Gastrocnemius medialis (tissue), 4 donors: ENCODE results near the gene TMEM115. TPM values are rescaled to one million over a fixed set of nuclear protein-coding genes. Genes with fewer than 3 reads are reported as not detected.

Source experiments
- ATAC-seq, 2 donors: fragments of 150-250 bp; one replicate each; pipeline ENCODE4 v1.9.1; 2016
- DNase-seq, 2 donors: peaks; one replicate each; pipeline ENCODE4 v3.0.0-alpha.2; 2019
- H3K27ac ChIP-seq, 4 donors: fragments of 200-600 bp; sonication (generic); 1 replicate in 1 of 4; 2 replicates in 3 of 4; pipeline ENCODE4 v1.5.1; 2016 to 2018; ENCODE audit warnings: mild to moderate bottlenecking in 2 of 4, moderate library complexity in 1 of 4
- H3K27me3 ChIP-seq, 3 donors: fragments of 200-600 bp; sonication (generic) in 2 of 3; 1 replicate in 1 of 3; 2 replicates in 2 of 3; pipeline versions ENCODE4 v1.5.1 to v1.6.0; 2016 to 2019; ENCODE audit warnings: mild to moderate bottlenecking in 1 of 3, moderate library complexity in 1 of 3
- H3K36me3 ChIP-seq, 2 donors: fragments of 200-600 bp; sonication (generic) in 1 of 2; one replicate each; pipeline ENCODE4 v1.5.1; 2017 to 2018
- H3K4me1 ChIP-seq, 2 donors: fragments of 200-600 bp; sonication (generic) in 1 of 2; one replicate each; pipeline ENCODE4 v1.5.1; 2016 to 2017; ENCODE audit warnings: mild to moderate bottlenecking in 2 of 2
- H3K4me3 ChIP-seq, 4 donors: fragments of 200-600 bp; sonication (generic) in 3 of 4; 1 replicate in 1 of 4; 2 replicates in 3 of 4; pipeline ENCODE4 v1.5.1; 2016 to 2019; ENCODE audit warnings: mild to moderate bottlenecking in 2 of 4
- H3K9me3 ChIP-seq, 3 donors: fragments of 200-600 bp; sonication (generic) in 2 of 3; 1 replicate in 1 of 3; 2 replicates in 2 of 3; pipeline ENCODE4 v1.5.1; 2016 to 2019
- CTCF ChIP-seq, 5 experiments: fragments of 450-650 bp in 3 of 5; fragments of 200-600 bp in 2 of 5; sonication (generic) in 2 of 5; IDR thresholded peaks in 4 of 5; conservative IDR thresholded peaks in 1 of 5; 1 replicate in 4 of 5; 2 replicates in 1 of 5; pipeline ENCODE4 v1.5.1; 2016 to 2019; ENCODE audit warnings: antibody characterized with exemption in 5 of 5, mild to moderate bottlenecking in 3 of 5, moderate library complexity in 3 of 5
- POLR2A ChIP-seq, 2 donors: fragments of 450-650 bp; IDR thresholded peaks; one replicate each; pipeline ENCODE4 v1.6.1; 2017; ENCODE audit warnings: antibody characterized with exemption in 2 of 2, mild to moderate bottlenecking in 2 of 2, moderate library complexity in 2 of 2
- in situ Hi-C, 4 donors: fragments of 200-750 bp; cut with MboI; loops; one replicate each; pipeline versions ENCODE4 v1.15.0 to v1.8.0; 2017; ENCODE audit warnings: low sequenced_read_pairs in 4 of 4
- intact Hi-C: fragments of 100-400 bp; cut with DNase I; formaldehyde crosslinking; loops from one replicate; pipeline ENCODE4 v1.15.1; 2023; ENCODE audit warnings: low total_unique reads
- total RNA-seq, 4 donors: library from RNA; depleted of rRNA; stranded (reverse); fragments of >200 nt; gene quantifications; one replicate each; pipeline versions ENCODE4 v1.1.0 to v1.2.3, GENCODE V29; 2016

The TMEM115 gene
- total RNA-seq, 4 donors from 2014 or later = 26.9 to 57.8 (median 42.3) TPM

- Histone ChIP-seq H3K36me3 (no peaks in the 10 kb centered on the region), H3K4me3 (no peak overlapping the region), H3K9me3 (no peaks in the 10 kb centered on the region), H3K27ac (no peak overlapping the region), H3K27me3 (no peaks in the 10 kb centered on the region), H3K4me1 (no peaks in the 10 kb centered on the region)
- DNase-seq (no peak), ATAC-seq (no peak)
- in situ Hi-C loops (loop anchor here in 1 of 4 donors (25.0 kb wide), 1 partner anchor 167 kb away; no protein-coding TSS in a partner anchor), intact Hi-C loops (no loop called here)
- TF ChIP-seq POLR2A (IDR thresholded peaks at IDR 0.05) (no peak), CTCF (IDR thresholded peaks at IDR 0.05 in 4 of 5, conservative IDR thresholded peaks at IDR 0.05 in 1 of 5) (no peak)
These were observed 11.3 kb upstream of the TMEM115 start for GRCh38 chr3:50370594-50370993.

DNA sequence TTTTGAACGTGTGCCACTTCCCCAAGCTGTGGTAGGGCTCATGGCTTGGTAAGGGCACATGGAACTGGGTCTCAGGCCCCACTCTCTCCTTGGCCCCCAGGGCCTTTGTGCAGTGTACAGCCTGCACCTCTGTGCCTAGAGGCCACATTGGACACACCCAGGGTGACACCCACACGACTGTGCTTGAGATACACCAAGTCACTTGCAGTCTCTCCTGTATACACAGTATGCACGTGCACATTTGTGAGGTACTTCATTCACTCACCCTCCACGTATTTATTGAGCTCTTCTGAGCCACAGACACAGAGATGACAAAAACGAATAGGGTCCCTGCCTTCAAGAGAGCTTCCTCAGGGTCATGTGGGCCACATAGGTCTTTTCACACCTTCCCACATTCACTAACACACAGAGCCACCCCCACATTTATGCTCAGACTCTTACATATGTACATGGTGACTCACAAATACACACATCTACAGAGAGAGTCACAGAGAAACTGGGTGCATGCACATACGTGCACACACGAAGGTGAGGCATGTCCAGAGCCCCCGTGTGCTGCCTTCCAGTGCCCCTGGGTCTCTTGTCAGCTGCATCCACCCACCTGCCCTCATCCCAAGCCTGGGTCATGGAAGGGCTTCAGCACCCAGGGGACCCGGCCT is 9.8 kb upstream of the TMEM115 start:
- Histone ChIP-seq H3K27ac (no peak overlapping the region), H3K9me3 (no peaks in the 10 kb centered on the region), H3K27me3 (no peaks in the 10 kb centered on the region), H3K36me3 (no peaks in the 10 kb centered on the region), H3K4me3 (no peak overlapping the region), H3K4me1 (peaks cover 0 to 5% of the 10 kb centered on the region in 2 donors)
- intact Hi-C loops = no loop called here
- in situ Hi-C loops = loop anchor here in 1 of 4 donors (25.0 kb wide), 1 partner anchor 168 kb away; no protein-coding TSS in a partner anchor
- TF ChIP-seq POLR2A (IDR thresholded peaks at IDR 0.05) (no peak), CTCF (IDR thresholded peaks at IDR 0.05 in 4 of 5, conservative IDR thresholded peaks at IDR 0.05 in 1 of 5) (no peak)
- DNase-seq = no peak
- ATAC-seq = no peak

DNA sequence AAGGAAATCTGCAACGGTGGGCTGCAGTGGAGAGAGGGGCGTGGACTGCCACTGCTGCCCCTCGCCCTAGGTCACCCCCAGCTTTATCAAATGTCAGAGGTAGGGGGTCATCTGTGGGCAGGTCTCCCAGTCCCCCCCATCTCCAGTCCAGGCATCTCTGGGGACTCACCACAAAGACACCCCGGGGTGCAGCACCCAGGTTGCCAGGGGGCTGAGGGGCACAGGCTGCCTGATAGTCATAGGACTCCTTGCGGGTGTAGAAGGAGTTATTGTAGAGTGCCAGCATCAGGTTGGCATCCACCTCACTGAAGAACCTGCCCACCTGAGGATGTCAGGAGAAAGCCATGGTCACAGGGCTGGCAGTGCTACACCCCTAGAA is 6.5 kb upstream of the TMEM115 start:
- H3K9me3 ChIP-seq = no peaks in the 10 kb centered on the region
- peaks cover 0 to 5% of the 10 kb centered on the region in 2 donors for H3K4me1 ChIP-seq
- no peaks in the 10 kb centered on the region for H3K36me3 ChIP-seq
- DNase-seq = no peak
- intact Hi-C loops = no loop called here
- TF ChIP-seq CTCF (IDR thresholded peaks at IDR 0.05 in 4 of 5, conservative IDR thresholded peaks at IDR 0.05 in 1 of 5) = no peak
- no peak for TF ChIP-seq POLR2A (IDR thresholded peaks at IDR 0.05)
- in situ Hi-C loops = loop anchor here in 1 of 4 donors (25.0 kb wide), 1 partner anchor 171 kb away; no protein-coding TSS in a partner anchor
- H3K4me3 ChIP-seq = peak overlapping the region in 1 of 4 donors; percentile 53
- H3K27ac ChIP-seq = no peak overlapping the region
- no peak for ATAC-seq
- no peaks in the 10 kb centered on the region for H3K27me3 ChIP-seq

- intact Hi-C loops (no loop called here), in situ Hi-C loops (loop anchor here in 1 of 4 donors (25.0 kb wide), 1 partner anchor 172 kb away; no protein-coding TSS in a partner anchor)
- no peaks in the 10 kb centered on the region for H3K27me3 ChIP-seq
- no peaks in the 10 kb centered on the region for H3K36me3 ChIP-seq
- peak overlapping the region; percentile 53 to 81 (median 60) for H3K4me3 ChIP-seq
- peak; percentile 56 to 63 for DNase-seq
- no peaks in the 10 kb centered on the region for H3K9me3 ChIP-seq
- H3K27ac ChIP-seq = peak overlapping the region in 1 of 4 donors; percentile 38
- ATAC-seq = peak; percentile 77 to 86
- TF ChIP-seq CTCF (IDR thresholded peaks at IDR 0.05 in 4 of 5, conservative IDR thresholded peaks at IDR 0.05 in 1 of 5) (no peak), POLR2A (IDR thresholded peaks at IDR 0.05) (no peak)
- peaks cover 0 to 5% of the 10 kb centered on the region in 2 donors for H3K4me1 ChIP-seq
These were observed 5.9 kb upstream of the TMEM115 start for GRCh38 chr3:50365080-50365841.
